K562 (cell line): ENCODE measurements around the gene CDC20B. TPM values are rescaled to one million over a fixed set of nuclear protein-coding genes. Genes with fewer than 3 reads are reported as not detected.
A peak's percentile ranks its signal among the peaks of the same experiment; 100 is the strongest.

ENCODE experiments used
- BHLHE40 ChIP-seq: IDR thresholded peaks from 2 replicates; pipeline ENCODE4 v1.6.1; 2011; ENCODE audit warnings: low read length, improper control_type of control experiment
- CBX1 ChIP-seq: sonication (generic); IDR thresholded peaks from 2 replicates; pipeline ENCODE4 v1.6.1; 2016; ENCODE audit warnings: antibody characterized with exemption, low read depth, mild to moderate bottlenecking
- CHD4 ChIP-seq: fragments of 200-600 bp; sonication (generic); IDR thresholded peaks from 3 replicates; pipeline ENCODE4 v1.6.1; 2012; ENCODE audit warnings: low read depth, mild to moderate bottlenecking, mixed read lengths, low read length, inconsistent platforms; ENCODE audit not compliant: insufficient read depth, insufficient replicate concordance, poor library complexity, severe bottlenecking
- ETV5 ChIP-seq: sonication (generic); formaldehyde crosslinking; IDR thresholded peaks from 2 replicates; pipeline ENCODE4 v1.4.0; 2020; ENCODE audit warnings: low read depth, mild to moderate bottlenecking, missing genetic modification reagents
- FOXK1 ChIP-seq: sonication (generic); formaldehyde crosslinking; IDR thresholded peaks from 2 replicates; pipeline ENCODE4 v1.8.0; 2022; ENCODE audit warnings: missing genetic modification reagents, mild to moderate bottlenecking, borderline replicate concordance
- FUS ChIP-seq: fragments of 200-400 bp; formaldehyde crosslinking; optimal IDR thresholded peaks from 2 replicates; pipeline ENCODE3; 2017; ENCODE audit warnings: low read depth, low read length
- HDAC8 ChIP-seq: fragments of 450-650 bp; IDR thresholded peaks from 2 replicates; pipeline ENCODE4 v1.6.1; 2016; ENCODE audit warnings: mild to moderate bottlenecking, missing genetic modification characterization, moderate library complexity, missing compliant biosample characterization
- MAFK ChIP-seq: IDR thresholded peaks from 2 replicates; pipeline ENCODE4 v1.6.1; 2011; ENCODE audit warnings: low read length, improper control_type of control experiment
- SIN3A ChIP-seq, 2 experiments: fragments of 150-350 bp in 1 of 2; IDR thresholded peaks; 2 replicates each; pipeline ENCODE4 v1.6.1; 2011 to 2016; ENCODE audit warnings: borderline replicate concordance in 2 of 2, low read depth in 2 of 2, low read length in 2 of 2, mild to moderate bottlenecking in 2 of 2, moderate library complexity in 2 of 2; ENCODE audit not compliant: control insufficient read depth in 1 of 2
- STAT5A ChIP-seq: IDR thresholded peaks from 2 replicates; pipeline ENCODE4 v1.6.1; 2012; ENCODE audit warnings: low read length, inconsistent platforms, borderline replicate concordance
- TBP ChIP-seq: optimal IDR thresholded peaks from 2 replicates; pipeline ENCODE3; 2011; ENCODE audit warnings: low read depth, low read length, improper control_type of control experiment
- TRIM28 ChIP-seq: fragments of 450-650 bp; IDR thresholded peaks from 2 replicates; pipeline ENCODE4 v1.6.1; 2017
- U2AF2 ChIP-seq: fragments of 200-400 bp; formaldehyde crosslinking; optimal IDR thresholded peaks from 2 replicates; pipeline ENCODE3; 2017; ENCODE audit warnings: low read depth, mild to moderate bottlenecking, low read length
- YY1 ChIP-seq, 3 experiments: IDR thresholded peaks; 2 replicates each; pipeline ENCODE4 v1.6.1; 2011; ENCODE audit warnings: low read length in 2 of 3, mild to moderate bottlenecking in 2 of 3, moderate library complexity in 2 of 3, borderline replicate concordance in 1 of 3, control low read depth in 1 of 3, low read depth in 1 of 3; ENCODE audit not compliant: insufficient read depth in 3 of 3, insufficient replicate concordance in 2 of 3, control insufficient read depth in 1 of 3, insufficient read length in 1 of 3; ENCODE audit errors: extremely low read depth in 1 of 3
- ZNF140 ChIP-seq: fragments of 250-450 bp; sonication (Bioruptor Pico); IDR thresholded peaks from 2 replicates; pipeline ENCODE4 v1.8.0; 2021; ENCODE audit warnings: moderate library complexity, mild to moderate bottlenecking, inconsistent platforms
- ZNF384 ChIP-seq: IDR thresholded peaks from 2 replicates; pipeline ENCODE4 v1.6.1; 2012; ENCODE audit warnings: low read depth, low read length, improper control_type of control experiment
- ZNF444 ChIP-seq: fragments of 250-450 bp; sonication (Bioruptor Pico); IDR thresholded peaks from 2 replicates; pipeline ENCODE4 v1.4.0; 2020; ENCODE audit warnings: mild to moderate bottlenecking, moderate library complexity
- ZNF644 ChIP-seq: fragments of 200-800 bp; sonication (Bioruptor generic); IDR thresholded peaks from 2 replicates; pipeline ENCODE4 v1.6.1; 2016; ENCODE audit warnings: low read depth, missing genetic modification characterization, missing compliant biosample characterization
- polyA plus RNA-seq, 8 experiments: library from polyadenylated mRNA; depleted of rRNA in 4 of 8; stranded (reverse) in 5 of 8; unstranded in 3 of 8; fragments of >200 nt; fragmentation: Nextera tagmentation in 2 of 8; fragmentation: Illumina TruSeq in 1 of 8; extraction: Ambion mirVana in 2 of 8; extraction: Trizol in 1 of 8; gene quantifications; 2 replicates each; pipeline versions ENCODE4 v1.2.1 to v1.2.3, GENCODE V29; 2011 to 2014; ENCODE audit warnings: inconsistent platforms in 1 of 8, missing spikeins in 1 of 8
- total RNA-seq, 7 experiments: library from RNA; depleted of rRNA in 6 of 7; stranded (reverse); fragments of >200 nt in 6 of 7; fragmentation: Illumina TruSeq in 2 of 7; extraction: Trizol in 2 of 7; gene quantifications; 2 replicates each; pipeline versions ENCODE4 v1.2.1 to v1.2.3, GENCODE V29; 2011 to 2021; ENCODE audit warnings: low replicate concordance in 1 of 7
- TF ChIP-seq, protein P1 (sequence below): sonication (generic); formaldehyde crosslinking; IDR thresholded peaks from 2 replicates; pipeline ENCODE4 v1.8.0; 2023; ENCODE audit warnings: mild to moderate bottlenecking, missing genetic modification reagents
- TF ChIP-seq, protein P2 (sequence below): fragments of 450-650 bp; formaldehyde crosslinking; IDR thresholded peaks from 2 replicates; pipeline ENCODE4 v1.4.0; 2020; ENCODE audit warnings: mild to moderate bottlenecking, moderate library complexity
- TF ChIP-seq, protein P3 (sequence below): sonication (generic); formaldehyde crosslinking; IDR thresholded peaks from 2 replicates; pipeline ENCODE4 v1.8.0; 2022; ENCODE audit warnings: mild to moderate bottlenecking, missing genetic modification reagents

CDC20B gene
- total and polyA plus RNA-seq, 9 of the 15 experiments (the other 6 are each of a cell fraction or from before 2014, with no cell fraction given), result 0.04 TPM; not detected in 8

DNA sequence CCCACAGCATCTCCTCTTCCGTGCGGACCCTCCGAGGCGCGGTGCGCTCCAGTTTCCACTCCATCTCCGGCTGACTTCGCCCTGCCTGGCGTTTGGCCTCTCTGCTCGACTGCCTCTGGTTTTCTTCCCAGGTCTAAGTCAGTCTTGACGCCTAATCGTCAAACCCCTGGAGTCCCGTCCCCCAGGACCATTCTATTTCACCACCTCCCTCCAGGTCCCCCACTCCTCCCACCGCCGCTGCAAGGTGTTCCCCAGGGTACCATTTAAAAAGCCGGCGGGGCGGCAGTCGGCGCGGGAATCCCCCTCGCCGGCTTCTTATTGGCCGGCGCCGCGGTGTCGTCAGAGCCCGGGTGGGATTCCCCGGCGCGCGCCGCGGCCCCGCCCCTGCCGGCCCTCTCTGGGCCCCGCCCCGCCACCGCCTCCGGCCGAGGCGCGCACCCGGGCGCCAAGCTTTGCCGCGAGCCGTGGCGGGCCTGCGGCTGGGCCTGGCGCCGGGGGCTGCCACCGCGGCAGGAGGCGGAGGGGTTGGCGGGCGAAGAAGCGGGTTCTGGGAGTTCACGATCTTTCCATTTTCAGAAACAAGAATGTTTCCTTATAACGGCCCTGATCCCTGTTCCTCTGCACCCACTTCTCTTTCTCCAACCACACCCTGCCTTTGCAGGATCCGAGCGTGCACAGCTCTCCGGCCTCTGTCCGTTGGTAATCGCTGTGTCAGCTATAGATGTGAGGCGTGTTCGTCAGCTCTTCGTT is at the start of gene CDC20B (continued):
- no peak for TF ChIP-seq TBP
- TF ChIP-seq MAFK, result peak; percentile 54
- TF ChIP-seq CHD4, result no peak
- TF ChIP-seq STAT5A, result no peak
- no peak for TF ChIP-seq ZNF444 (CRISPR knock-in tag)
- TF ChIP-seq YY1 (IDR thresholded peaks at IDR 0.05; ENCODE audit: borderline replicate concordance in 1 of 3, control insufficient read depth in 1 of 3, extremely low read depth in 1 of 3, insufficient read depth in 3 of 3, insufficient read length in 1 of 3, insufficient replicate concordance in 2 of 3, low read depth in 1 of 3, low read length in 2 of 3), result peak in 2 of 3 experiments; percentile 9 to 31
- TF ChIP-seq, protein P1, sequence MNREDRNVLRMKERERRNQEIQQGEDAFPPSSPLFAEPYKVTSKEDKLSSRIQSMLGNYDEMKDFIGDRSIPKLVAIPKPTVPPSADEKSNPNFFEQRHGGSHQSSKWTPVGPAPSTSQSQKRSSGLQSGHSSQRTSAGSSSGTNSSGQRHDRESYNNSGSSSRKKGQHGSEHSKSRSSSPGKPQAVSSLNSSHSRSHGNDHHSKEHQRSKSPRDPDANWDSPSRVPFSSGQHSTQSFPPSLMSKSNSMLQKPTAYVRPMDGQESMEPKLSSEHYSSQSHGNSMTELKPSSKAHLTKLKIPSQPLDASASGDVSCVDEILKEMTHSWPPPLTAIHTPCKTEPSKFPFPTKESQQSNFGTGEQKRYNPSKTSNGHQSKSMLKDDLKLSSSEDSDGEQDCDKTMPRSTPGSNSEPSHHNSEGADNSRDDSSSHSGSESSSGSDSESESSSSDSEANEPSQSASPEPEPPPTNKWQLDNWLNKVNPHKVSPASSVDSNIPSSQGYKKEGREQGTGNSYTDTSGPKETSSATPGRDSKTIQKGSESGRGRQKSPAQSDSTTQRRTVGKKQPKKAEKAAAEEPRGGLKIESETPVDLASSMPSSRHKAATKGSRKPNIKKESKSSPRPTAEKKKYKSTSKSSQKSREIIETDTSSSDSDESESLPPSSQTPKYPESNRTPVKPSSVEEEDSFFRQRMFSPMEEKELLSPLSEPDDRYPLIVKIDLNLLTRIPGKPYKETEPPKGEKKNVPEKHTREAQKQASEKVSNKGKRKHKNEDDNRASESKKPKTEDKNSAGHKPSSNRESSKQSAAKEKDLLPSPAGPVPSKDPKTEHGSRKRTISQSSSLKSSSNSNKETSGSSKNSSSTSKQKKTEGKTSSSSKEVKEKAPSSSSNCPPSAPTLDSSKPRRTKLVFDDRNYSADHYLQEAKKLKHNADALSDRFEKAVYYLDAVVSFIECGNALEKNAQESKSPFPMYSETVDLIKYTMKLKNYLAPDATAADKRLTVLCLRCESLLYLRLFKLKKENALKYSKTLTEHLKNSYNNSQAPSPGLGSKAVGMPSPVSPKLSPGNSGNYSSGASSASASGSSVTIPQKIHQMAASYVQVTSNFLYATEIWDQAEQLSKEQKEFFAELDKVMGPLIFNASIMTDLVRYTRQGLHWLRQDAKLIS (CRISPR knock-in tag), result no peak
- TF ChIP-seq FOXK1 (CRISPR knock-in tag), result no peak
- TF ChIP-seq CBX1, result no peak
- no peak for TF ChIP-seq HDAC8 (tag)
- no peak for TF ChIP-seq ZNF140 (CRISPR knock-in tag)
- TF ChIP-seq, protein P2, sequence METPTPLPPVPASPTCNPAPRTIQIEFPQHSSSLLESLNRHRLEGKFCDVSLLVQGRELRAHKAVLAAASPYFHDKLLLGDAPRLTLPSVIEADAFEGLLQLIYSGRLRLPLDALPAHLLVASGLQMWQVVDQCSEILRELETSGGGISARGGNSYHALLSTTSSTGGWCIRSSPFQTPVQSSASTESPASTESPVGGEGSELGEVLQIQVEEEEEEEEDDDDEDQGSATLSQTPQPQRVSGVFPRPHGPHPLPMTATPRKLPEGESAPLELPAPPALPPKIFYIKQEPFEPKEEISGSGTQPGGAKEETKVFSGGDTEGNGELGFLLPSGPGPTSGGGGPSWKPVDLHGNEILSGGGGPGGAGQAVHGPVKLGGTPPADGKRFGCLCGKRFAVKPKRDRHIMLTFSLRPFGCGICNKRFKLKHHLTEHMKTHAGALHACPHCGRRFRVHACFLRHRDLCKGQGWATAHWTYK (CRISPR knock-in tag), result no peak
- no peak for TF ChIP-seq TRIM28
- TF ChIP-seq, protein P3, sequence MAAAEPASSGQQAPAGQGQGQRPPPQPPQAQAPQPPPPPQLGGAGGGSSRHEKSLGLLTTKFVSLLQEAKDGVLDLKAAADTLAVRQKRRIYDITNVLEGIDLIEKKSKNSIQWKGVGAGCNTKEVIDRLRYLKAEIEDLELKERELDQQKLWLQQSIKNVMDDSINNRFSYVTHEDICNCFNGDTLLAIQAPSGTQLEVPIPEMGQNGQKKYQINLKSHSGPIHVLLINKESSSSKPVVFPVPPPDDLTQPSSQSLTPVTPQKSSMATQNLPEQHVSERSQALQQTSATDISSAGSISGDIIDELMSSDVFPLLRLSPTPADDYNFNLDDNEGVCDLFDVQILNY, result no peak
- no peak for TF ChIP-seq FUS
- TF ChIP-seq ETV5 (CRISPR knock-in tag), result no peak; the same call in 1 of the 2 replicates
- TF ChIP-seq ZNF644, result no peak
- no peak for TF ChIP-seq ZNF384
- no peak for TF ChIP-seq U2AF2
- peak; percentile 23; the same call in 1 of the 2 replicates for TF ChIP-seq BHLHE40
- peak; percentile 6 to 78; a peak in 2 of 4 replicates for TF ChIP-seq SIN3A (IDR thresholded peaks at IDR 0.05; ENCODE audit: borderline replicate concordance in 2 of 2, control insufficient read depth in 1 of 2, low read depth in 2 of 2, low read length in 2 of 2)
